Activated CD4-positive, alpha-beta T cell treated with anti-CD3 and anti-CD28 coated beads, Interleukin-2, amount 50 U/mL, for 4 hours (primary cell): ENCODE measurements around the gene SNX8.
"Not testable (repeated sequence)": the region's sequence is repeated elsewhere in the genome, so short reads cannot be mapped to it uniquely, and the experiment has no call there.

Experiments used
- DNase-seq, 2 experiments: peaks; one replicate each; pipeline ENCODE4 v3.0.0-alpha.2; 2020

The SNX8 gene, protein sequence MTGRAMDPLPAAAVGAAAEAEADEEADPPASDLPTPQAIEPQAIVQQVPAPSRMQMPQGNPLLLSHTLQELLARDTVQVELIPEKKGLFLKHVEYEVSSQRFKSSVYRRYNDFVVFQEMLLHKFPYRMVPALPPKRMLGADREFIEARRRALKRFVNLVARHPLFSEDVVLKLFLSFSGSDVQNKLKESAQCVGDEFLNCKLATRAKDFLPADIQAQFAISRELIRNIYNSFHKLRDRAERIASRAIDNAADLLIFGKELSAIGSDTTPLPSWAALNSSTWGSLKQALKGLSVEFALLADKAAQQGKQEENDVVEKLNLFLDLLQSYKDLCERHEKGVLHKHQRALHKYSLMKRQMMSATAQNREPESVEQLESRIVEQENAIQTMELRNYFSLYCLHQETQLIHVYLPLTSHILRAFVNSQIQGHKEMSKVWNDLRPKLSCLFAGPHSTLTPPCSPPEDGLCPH

DNA sequence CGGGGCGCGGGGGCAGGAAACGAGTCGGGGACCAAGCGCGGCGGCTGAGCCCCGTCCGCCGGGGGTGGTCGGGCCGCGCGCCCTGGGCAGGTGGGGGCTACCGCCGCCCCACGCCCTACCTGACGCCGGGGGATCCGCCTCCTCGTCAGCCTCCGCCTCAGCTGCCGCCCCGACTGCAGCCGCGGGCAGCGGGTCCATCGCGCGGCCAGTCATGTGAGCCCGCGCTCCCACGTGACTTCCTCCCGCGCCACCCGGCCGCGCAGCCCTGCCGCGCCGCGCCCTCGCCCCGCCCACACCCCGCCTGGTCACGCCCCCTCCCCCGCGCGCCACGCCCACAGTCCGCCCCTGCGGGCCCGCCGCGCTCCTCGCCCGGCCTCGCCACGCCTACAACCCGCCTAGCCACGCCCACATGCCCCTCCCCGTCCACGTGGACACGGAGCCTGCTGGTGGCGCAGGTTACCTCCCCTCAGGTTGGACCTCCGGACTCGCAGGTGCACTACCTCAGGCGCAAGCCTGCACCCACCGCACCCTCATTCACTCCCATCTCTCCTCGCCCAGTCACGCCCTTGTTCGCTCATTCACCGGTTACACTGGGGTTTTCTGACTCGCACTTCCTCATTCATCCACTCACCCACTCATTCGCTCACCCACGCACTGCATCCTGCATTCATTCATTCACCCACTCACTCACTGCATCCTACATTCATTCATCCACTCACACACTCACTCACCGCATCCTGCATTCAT is at the start of gene SNX8:
Gene SNX8, minus strand, starts transcription at position 233 of the 747 bp plus-strand sequence. Its CDS starts 20 bp downstream, at position 213.
- peak; percentile 92 to 96 for DNase-seq

DNA sequence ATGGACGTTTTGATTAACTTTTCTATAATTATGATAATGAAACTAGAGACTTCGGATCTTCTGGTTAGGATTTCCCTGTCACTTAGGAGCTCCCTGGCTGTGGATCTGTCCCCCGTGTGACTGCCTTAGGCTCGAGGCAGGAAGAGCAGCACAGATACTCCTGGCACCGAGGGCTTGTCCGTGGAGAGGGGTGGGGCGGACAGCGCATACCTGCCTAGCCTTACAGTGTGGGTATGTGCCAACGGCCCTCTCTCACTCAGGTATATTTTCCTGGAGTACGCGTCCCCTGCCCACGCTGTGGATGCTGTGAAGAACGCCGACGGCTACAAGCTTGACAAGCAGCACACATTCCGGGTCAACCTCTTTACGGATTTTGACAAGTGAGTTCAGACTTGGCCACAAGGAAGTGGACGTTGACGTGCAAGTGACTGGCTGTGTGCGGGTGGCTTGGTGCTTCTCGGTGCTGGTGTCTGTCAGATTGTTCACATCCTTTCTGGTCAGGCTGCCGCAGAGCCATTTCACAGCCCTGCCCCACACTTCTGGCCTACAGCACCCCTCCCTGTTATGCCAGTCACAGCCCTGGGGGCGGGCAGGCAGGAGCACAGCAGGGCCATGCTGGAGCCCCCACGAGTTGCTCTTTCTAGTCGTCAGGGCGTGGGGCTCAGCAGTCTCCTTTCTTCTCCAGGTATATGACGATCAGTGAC is 48.3 kb upstream of the SNX8 start:
- no peak for DNase-seq

DNA sequence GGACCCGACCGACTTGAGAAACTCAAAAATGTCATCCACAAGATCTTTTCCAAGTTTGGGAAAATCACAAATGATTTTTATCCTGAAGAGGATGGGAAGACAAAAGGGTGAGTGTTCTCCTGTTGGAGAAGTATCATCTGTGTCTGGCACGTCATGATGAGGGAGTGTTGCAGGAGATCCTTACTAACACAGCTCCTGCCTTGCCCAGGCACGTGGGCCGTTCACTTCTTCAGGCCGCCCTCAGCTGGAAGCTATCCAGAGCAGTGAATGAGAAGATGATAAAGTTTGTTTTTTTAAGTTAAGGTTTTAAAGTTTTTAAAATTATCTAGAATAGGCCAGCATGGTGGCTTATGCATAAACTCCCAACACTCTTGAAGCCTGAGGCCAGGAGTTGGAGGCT is 46.6 kb upstream of the SNX8 start:
- DNase-seq, result no peak

DNA sequence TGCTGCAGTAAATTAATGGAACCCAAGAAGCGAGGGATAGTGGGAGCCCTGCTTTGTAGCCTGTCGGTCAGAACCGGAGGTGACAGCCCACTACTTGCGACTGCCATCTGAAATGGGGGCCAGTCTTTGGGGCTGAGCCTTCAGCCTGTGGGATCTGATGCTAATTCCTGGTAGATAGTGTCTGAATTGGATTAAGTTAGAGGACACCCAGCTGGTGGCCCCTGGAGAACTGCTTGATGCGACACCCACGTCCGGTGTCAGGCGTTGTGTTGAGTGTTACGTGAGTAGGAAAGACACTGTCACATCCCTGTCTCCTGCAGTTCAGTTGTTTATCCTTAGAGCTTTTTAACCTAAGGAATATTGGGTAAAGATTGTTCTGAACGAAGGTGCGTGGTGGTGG is 45.4 kb upstream of the SNX8 start:
- no peak for DNase-seq

DNA sequence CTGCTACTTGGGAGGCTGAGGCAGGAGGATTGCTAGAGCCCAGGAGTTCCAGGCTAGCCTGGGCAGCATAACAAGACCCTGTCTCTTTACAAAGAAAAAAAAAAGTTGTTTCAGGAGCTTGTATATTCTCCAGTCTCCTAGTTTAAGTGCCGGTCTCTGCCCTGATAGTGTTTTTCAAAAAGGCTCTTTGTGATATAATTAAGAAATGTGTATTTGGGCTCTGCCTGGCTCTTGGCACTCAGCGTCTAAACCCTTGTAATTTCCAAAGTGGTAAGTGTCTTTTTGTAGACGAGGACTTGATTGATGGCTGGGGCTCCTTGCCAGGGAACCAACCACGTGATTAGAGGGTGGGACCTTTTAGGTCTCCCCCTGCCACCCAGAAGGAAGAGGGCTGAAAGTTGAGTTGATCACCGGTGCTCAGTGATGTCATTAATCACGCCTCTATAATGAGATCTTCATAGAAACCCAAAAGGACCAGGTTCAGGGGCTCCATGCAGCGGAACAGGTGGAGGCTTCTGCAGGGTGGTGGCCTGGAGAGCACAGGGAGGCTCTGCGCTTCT is 44.8 kb upstream of the SNX8 start:
- DNase-seq, result no peak

DNA sequence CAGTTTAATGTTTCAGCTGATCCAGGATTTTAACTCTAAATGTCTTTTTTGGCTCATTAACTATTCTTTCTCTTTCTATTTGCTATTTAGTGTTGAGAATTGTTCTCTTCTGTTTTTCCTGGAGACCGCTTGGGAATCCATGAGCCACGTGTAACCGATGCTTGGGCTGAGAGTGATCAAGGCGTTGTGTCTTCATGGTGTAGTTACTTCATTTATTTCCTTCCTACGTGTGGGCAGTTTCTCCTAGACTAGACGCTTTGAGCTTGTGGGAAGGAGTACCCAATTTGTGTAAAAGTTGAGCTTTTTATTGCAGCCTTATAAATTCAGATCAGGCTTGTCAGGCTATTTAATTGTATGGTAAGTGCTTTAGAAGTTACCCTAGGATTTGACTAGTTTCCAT is 43.3 kb upstream of the SNX8 start:
- DNase-seq, result no peak

DNA sequence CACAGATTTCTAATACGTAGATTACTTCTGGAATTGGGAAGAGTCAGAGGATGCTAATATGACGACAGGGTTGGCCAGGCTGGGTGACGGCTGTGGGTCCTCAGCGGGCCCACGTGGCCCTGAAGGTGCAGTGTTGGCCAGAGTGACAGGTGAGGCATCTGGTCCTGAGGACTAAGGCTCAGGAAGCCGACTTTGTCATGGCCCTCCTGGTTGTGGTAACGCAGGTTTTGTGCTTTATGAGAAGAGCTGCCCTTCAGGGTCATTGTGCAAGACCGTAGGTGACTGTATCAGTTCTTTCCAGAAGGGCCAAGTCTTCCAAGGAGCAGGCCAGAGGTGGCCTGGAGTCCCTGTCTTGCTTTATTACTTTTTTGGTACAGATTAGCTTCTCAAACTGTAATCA is 42.9 kb upstream of the SNX8 start:
- no peak for DNase-seq

DNA sequence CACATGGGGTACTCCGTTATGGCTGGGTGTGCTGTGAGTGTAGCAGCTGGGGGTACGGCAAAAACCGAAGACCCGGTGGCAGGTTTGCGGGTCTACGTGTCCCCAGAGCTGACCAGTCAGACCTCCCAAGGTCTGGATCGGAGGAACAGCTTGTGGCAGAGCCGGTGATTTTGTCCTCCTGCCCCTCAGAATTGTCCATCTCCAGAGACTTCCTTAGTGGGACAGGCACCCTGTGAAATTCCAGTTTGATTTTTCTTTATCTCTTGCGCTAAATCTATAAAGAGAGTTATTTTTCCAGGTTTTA is 41.4 kb upstream of the SNX8 start:
- no peak for DNase-seq

DNA sequence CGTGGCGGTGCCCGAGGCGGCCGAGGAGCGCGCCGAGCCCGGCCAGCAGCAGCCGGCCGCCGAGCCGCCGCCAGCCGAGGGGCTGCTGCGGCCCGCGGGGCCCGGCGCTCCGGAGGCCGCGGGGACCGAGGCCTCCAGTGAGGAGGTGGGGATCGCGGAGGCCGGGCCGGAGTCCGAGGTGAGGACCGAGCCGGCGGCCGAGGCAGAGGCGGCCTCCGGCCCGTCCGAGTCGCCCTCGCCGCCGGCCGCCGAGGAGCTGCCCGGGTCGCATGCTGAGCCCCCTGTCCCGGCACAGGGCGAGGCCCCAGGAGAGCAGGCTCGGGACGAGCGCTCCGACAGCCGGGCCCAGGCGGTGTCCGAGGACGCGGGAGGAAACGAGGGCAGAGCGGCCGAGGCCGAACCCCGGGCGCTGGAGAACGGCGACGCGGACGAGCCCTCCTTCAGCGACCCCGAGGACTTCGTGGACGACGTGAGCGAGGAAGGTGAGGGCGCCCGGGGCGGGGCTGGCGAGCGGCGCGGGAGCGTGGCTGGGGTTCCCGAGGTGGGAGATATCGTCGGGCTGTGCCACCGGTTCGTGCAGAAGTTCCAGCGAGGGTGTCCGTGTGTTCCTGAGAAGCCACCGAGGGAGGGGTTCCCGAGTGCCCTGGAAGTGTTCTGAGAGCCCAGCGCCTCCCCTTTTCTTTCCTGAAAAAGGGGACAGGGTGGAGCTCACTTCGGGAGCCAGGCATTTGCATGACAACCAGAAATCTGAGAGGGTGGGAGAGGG is 40.9 kb upstream of the SNX8 start:
- peak; percentile 14 to 17 for DNase-seq

DNA sequence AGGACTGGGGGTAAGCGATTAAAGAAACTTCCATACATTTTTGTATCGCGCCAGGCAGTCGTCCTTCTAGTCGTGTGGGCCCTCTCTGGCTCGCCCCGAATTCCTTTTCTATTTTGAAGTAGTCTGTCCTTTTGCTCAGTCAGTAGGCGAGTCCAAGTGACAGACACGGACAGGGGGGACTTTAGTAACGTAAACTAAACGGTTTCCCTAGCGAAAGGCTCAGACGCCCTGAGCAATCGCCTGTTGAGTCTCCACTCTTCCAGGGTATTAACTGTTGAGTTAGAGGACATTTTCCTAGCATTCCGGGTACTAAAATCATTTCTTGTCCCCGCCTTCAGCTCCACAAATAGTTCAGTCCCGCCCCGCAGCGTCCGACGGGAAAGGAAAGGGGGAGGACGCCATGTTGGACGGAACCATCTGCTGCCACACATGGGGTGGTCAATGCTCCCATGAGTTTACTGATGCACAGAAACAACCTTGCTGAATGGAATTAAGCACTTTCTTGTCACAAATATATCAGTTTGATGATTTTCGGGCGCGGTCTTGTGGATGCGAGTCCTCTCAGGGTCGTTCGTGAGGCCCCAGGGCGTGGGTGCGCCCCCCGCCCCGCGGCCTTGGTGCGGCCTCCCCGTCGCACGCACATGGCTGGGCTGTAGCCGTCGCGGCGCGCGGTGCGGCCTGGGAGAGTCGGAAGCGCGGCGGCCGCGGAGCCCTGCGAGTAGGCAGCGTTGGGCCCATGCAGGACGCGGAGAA is 40.1 kb upstream of the SNX8 start, which contains the start of gene EIF3B:
Gene EIF3B, plus strand, starts transcription at position 642 of the 753 bp plus-strand sequence. Its CDS starts 95 bp downstream, at position 737.
- peak; percentile 86 for DNase-seq

DNA sequence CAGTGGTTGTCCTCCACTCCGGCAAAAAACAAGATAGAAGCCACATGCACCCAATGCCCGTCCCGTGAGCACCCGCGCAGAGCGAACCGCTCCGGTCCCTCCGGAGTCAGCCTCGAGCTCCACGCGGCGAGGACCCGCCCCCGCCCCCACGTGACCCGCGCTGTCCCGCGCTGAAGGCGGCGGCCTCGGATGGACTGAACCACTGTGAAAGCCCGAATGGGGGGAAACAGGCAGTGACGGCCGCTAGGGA is 39.6 kb upstream of the SNX8 start:
- peak; percentile 89 to 91 for DNase-seq

DNA sequence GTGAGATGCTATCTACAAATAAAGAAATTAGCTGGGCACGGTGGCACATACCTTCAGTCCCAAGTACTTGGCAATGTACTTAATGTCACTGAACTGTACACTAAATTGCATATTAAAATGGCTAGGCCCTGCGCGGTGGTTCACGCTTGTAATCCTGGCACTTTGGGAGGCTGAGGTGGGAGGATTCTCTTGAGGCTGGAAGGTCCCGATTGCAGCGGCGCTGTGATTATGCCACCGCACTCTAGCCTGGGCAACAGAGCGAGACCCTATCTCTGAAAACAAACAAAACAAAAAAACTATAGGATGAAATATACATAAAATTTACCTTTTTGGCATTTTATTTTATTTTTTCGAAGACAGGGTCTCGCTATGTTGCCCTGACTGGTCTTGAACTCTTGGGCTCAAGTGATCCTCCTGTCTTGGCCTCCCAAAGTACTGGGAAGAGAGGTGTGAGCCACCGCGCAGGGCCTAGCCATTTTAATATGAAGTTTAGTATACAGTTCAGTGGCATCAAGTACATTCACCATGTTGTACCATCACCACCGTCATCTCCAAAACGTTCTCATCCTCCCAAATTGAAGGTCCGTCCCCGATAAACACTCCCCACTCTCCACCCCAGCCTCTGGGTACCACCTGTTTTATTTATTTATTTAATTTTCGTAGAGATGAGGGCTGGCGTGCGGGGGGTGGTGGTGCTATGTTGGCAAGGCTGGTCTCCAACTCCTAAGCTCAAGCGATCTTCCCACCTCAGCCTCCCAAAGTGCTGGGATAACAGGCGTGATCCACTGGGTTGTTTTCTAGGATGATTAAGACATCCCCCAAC is 39.1 kb upstream of the SNX8 start:
- no peak for DNase-seq

DNA sequence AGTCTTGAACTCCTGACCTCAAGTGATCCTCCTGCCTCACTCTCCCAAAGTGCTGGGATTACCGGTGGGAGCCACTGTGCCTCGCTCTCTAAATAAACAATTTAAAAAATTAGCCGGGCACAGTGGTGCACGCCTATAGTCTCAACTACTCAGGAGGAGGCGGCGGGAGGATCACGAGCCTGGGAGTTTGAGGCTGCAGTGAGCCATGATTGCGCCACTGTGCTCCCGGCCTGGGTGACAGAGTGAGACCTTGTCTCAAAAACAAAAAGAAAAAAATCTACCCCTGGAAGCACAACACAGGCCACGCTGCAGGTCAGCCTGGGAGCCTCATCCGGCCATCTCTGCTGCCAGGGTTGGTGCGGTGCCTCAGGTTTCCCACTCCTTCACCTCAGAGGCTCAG is 36.6 kb upstream of the SNX8 start:
- DNase-seq, result no peak

DNA sequence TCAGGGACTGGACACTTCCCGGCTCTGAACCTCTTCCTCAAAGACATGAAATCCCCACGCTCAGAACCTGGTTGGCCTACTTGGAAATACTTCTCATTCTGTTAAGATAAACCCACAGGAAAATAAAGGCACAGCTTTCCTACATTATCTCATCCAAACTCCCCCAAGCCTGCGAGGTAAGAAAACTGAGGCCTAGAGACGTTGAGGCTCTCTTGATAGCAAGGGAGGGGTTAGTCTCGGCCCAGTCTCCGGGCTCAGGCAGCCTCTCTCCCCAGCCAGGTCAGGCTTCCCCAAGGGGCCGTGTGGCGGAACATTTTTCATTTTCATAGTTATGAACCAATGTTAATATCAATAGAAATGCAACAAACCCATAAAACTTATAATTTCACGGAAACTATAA is 35.8 kb upstream of the SNX8 start:
- DNase-seq, result no peak

DNA sequence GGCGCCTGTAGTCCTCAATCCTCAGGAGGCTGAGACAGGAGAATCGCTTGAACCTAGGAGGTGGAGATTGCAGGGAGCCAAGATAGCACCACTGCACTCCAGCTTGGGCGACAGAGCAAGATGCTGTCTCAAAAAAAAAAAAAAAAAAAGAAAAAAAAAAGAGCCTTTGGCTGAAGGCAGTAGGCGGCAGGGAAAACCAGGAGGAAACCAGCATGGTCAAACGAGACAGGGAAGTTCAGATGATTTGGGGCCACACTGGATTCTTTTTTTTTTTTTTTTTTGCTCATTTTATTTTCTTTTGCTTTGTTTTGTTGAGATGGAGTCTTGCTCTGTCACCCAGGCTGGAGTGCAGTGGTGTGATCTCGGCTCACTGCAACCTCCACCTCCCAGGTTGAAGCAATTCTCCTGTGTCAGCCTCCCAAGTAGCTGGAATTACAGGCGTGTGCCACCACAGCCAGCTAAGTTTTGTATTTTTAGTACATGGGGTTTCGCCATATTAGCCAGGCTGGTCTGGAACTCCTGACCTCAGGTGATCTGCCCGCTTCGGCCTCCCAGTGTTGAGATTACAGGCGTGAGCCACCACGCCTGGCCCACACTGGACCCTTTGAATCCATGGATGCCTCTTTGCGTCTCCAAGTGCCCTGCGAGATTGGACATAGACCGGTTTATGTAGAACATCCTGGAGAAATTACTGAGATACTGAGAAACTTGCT is 33.3 kb upstream of the SNX8 start:
- not testable (repeated sequence) for DNase-seq

DNA sequence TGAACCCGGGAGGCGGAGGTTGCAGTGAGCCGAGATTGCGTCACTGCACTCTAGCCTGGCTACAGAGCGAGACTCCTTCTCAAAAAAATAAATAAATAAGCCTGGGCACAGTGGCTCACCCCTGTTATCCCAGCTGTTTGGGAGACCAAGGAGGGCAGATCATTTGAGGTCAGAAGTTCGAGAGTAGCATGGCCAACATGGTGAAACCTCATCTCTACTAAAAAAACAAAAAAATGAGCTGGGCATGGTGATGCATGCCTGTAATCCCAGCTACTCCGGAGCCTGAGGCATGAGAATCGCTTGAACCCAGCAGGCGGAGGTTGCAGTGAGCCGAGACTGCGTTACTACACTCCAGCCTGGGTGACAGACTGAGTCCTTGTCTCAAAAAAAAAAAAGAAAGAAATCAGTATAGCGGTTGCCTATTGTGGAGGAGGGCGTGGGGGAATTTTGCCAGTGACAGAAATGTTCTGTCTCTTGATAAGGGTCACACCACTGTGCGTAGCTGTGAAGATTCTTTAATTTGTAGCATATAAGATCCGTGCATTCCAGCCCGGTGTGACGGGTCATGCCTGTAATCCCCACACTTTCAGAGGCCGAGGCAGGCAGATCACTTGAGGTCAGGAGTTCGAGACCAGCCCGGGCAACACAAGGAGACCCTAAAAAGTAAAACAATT is 22.5 kb upstream of the SNX8 start:
- DNase-seq, result no peak

DNA sequence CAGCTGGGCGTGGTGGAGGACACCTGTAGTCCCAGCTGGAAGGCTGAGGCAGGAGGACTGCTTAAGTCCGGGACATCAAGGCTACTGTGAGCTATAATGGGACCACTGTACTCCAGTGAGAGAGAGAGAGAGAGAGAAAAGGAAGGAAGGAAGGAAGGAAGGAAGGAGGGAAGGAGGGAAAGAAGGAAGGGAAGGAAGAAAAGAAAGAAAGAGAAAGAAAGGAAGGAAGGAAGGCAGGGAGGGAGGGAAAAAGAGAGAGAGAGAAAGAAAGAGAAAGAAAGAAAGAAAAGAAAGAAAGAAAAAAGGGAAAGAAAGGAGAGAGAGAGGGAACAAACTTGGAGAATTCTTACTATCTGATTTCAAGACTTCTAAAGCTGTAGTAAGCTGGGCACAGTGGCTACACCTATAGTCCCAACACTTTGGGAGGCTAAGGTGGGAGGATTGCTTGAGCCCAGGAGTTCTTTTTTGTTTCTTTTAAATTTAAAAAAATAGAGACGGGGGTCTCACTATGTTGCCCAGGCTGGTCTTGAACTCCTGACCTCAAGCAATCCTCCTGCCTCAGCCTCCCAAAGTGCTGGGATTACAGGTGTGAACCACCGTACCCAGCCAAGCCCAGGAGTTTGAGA is 18.5 kb upstream of the SNX8 start:
- DNase-seq, result not testable (repeated sequence)

DNA sequence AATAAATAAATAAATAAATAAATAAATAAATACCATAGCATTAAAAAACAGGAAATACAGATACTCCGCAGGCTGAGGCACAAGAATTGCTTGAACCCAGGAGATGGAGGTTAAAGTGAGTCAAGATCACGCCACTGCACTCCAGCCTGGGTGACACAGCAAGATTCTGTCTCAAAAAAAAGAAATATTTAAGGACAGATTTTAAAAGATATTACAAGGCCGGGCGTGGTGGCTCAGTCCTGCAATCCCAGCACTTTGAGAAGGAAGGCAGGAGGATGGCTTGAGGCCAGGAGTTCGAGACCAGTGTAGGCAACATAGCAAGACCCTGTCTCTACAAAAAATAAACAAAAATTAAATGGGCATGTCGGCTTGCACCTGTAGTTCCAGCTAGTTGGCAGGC is 17.5 kb upstream of the SNX8 start:
- no peak for DNase-seq

DNA sequence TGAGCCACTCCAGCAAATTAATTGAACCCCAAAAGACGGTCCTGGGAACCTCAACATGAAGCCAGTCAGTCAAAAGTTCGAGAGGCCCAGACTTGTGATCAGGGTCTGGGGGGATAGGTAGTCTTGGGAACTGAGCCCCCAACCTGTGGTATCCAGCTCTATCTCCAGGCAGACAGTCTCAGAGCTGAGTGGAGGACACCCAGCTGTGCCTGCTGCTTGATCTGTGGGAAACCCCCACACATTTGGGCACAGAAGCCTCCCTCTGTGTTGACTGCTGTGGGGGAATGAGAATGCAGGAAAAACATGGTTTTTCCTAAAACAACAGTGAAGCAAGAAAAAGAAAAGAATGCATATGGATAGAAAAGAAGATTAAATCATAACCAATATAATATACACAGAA is 16.3 kb upstream of the SNX8 start:
- DNase-seq, result no peak
